ENCODE results near the gene TMEM255B.

The TMEM255B gene

GRCh38 chr13:113813070-113813748 lies 54.2 kb downstream of the TMEM255B start:
- H3K4me3 ChIP-seq (ENCODE audit: control insufficient read depth, low read depth, low read length) = no peak overlapping the region
- TF ChIP-seq, protein P1, sequence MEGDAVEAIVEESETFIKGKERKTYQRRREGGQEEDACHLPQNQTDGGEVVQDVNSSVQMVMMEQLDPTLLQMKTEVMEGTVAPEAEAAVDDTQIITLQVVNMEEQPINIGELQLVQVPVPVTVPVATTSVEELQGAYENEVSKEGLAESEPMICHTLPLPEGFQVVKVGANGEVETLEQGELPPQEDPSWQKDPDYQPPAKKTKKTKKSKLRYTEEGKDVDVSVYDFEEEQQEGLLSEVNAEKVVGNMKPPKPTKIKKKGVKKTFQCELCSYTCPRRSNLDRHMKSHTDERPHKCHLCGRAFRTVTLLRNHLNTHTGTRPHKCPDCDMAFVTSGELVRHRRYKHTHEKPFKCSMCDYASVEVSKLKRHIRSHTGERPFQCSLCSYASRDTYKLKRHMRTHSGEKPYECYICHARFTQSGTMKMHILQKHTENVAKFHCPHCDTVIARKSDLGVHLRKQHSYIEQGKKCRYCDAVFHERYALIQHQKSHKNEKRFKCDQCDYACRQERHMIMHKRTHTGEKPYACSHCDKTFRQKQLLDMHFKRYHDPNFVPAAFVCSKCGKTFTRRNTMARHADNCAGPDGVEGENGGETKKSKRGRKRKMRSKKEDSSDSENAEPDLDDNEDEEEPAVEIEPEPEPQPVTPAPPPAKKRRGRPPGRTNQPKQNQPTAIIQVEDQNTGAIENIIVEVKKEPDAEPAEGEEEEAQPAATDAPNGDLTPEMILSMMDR (IDR thresholded peaks at IDR 0.05; ENCODE audit: control insufficient read depth, insufficient read depth, low read depth, low read length, missing control alignments) = no peak
- no peak for DNase-seq (ENCODE audit: low read depth)

GRCh38 chr13:113813749-113814434 lies 54.9 kb downstream of the TMEM255B start:
- no peak for DNase-seq (ENCODE audit: low read depth)
- TF ChIP-seq, protein P1 (IDR thresholded peaks at IDR 0.05; ENCODE audit: control insufficient read depth, insufficient read depth, low read depth, low read length, missing control alignments) = no peak
- no peak overlapping the region for H3K4me3 ChIP-seq (ENCODE audit: control insufficient read depth, low read depth, low read length)

DNA sequence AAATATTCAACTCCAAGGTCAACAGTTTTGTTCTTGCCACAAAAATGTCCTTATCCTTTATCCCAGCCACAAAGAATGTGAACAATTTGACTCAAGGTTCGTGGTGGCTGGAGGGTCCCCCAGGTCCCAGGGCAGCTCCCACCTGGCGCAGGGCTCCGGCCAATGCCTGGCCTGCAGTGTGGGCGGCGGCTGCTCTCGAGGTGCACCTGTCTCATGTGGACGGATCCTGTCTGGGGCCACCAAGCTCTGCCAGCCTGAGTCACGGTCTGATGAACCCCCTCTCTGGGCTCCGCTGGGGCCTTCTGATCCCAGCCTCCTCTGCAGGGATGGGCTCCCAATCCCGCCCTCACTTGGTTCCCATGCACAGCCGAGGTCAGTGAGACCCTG lies 55.4 kb downstream of the TMEM255B start:
- TF ChIP-seq, protein P1 (IDR thresholded peaks at IDR 0.05; ENCODE audit: control insufficient read depth, insufficient read depth, low read depth, low read length, missing control alignments) = no peak

DNA sequence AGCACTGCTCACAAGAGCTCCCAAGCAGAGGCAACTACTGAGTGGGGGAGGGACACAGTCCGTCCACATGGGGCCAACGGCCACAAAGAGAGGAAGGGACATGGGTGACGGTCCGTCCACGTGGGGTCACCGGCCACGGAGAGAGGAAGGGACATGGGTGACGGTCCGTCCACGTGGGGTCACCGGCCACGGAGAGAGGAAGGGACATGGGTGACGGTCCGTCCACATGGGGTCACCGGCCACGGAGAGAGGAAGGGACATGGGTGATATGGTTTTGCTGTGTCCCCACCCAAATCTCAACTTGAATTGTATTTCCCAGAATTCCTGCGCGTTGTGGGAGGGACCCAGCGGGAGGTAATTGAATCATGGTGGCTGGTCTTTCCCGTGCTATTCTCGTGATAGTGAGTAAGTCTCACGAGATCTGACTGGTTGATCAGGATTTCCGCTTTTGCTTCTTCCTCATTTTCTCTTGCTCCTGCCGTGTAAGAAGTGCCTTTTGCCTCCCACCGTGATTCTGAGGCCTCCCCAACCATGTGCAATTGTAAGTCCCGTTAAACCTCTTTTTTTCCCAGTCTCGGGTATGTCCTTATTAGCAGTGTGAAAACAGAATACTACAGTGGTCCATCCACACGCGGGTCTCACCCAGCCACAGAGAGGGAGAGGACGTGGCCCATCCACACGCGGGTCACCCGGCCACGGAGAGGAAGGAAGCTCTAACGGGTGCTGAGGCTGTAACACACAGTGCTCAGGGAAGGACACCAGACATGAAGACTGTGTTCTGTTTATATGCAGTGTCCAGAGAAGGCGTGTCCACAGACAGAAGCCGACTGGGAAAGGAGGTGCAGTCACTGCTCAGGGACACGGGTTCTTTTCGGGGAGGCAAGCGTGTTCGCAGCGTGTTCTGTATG lies 56.4 kb downstream of the TMEM255B start:
- TF ChIP-seq, protein P1 (IDR thresholded peaks at IDR 0.05; ENCODE audit: control insufficient read depth, insufficient read depth, low read depth, low read length, missing control alignments) = no peak
- no peak for DNase-seq (ENCODE audit: low read depth)

More for the DNA sequence above, 55.4 kb downstream of the TMEM255B start:
- no peak overlapping the region for H3K4me3 ChIP-seq (ENCODE audit: control insufficient read depth, low read depth, low read length)
- DNase-seq (ENCODE audit: low read depth) = no peak

GRCh38 chr13:113816254-113816929 lies 57.4 kb downstream of the TMEM255B start:
- H3K4me3 ChIP-seq (ENCODE audit: control insufficient read depth, low read depth, low read length) = no peak overlapping the region
- DNase-seq (ENCODE audit: low read depth) = no peak
- TF ChIP-seq, protein P1 (IDR thresholded peaks at IDR 0.05; ENCODE audit: control insufficient read depth, insufficient read depth, low read depth, low read length, missing control alignments) = no peak

More for the DNA sequence above, 56.4 kb downstream of the TMEM255B start:
- no peak overlapping the region for H3K4me3 ChIP-seq (ENCODE audit: control insufficient read depth, low read depth, low read length)

All from AG09309 (cell line).